Stimulated activated CD4-positive, alpha-beta T cell treated with anti-CD3 and anti-CD28 coated beads, Interleukin-4, amount 100 ng/mL, for 24 hours (primary cell): ENCODE measurements around the gene SERINC2.
A peak's percentile ranks its signal among the peaks of the same experiment; 100 is the strongest.
"Not testable (repeated sequence)": the region's sequence is repeated elsewhere in the genome, so short reads cannot be mapped to it uniquely, and the experiment has no call there.

ENCODE experiments used
- DNase-seq: peaks from one replicate; pipeline ENCODE4 v3.0.0-alpha.2; 2020

Gene SERINC2

DNA sequence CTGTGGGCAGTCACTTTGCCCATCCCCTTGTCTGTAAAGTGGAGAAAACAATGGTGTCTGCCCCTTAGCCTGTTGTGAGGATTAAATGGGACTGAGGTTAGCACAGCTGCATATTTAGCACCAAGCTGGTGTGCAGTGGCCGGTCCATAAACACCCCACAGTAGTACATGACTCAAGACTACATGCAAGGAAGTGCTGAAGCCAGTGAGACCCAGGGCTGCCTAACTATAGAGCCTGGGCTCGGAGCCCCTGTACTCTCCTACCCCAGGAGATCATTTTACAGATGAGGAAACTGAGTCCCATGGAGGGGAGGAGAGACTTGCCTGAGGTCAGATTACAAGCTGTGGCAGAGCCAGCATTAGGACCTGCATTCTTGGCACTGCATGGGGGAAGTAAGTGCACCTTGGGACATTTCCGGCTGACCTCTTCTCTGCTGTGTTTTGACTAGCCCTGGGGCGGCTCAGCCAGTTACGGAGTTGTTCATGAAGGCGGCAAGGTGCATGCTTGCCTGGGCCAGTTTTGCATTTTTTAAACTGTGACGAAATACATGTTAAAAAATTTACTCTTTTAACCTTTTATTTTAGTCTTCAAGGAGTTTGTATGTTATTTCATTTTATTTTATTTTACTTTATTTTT is 3.2 kb downstream of the SERINC2 start:
- no peak for DNase-seq

- DNase-seq: no peak
Measured at GRCh38 chr1:31417148-31417547, 4.1 kb downstream of the SERINC2 start.

GRCh38 chr1:31418626-31419323 is 5.8 kb downstream of the SERINC2 start:
- no peak for DNase-seq

DNA sequence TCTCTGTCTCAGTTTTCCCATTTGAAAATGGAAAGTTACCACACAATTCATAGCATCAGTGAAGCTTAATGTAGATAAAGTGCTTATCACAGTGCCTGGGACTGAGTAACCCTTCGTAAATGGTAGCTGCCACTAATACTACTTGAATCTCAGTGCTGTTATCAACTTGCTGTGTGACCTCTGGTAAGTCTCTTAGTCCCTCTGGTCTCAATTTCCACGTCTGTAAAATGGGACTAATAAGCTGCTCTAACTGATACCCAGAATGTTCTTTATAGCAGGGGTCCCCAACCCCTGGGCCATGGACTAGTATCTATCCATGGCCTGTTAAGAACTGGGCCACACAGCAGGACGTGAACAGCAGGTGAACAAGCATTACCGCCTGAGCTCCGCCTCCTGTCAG is 7.7 kb downstream of the SERINC2 start:
- no peak for DNase-seq

- no peak for DNase-seq
Measured at GRCh38 chr1:31421371-31422040, 8.5 kb downstream of the SERINC2 start.

GRCh38 chr1:31422505-31423319 is 9.7 kb downstream of the SERINC2 start:
- DNase-seq: peak; percentile 70

DNA sequence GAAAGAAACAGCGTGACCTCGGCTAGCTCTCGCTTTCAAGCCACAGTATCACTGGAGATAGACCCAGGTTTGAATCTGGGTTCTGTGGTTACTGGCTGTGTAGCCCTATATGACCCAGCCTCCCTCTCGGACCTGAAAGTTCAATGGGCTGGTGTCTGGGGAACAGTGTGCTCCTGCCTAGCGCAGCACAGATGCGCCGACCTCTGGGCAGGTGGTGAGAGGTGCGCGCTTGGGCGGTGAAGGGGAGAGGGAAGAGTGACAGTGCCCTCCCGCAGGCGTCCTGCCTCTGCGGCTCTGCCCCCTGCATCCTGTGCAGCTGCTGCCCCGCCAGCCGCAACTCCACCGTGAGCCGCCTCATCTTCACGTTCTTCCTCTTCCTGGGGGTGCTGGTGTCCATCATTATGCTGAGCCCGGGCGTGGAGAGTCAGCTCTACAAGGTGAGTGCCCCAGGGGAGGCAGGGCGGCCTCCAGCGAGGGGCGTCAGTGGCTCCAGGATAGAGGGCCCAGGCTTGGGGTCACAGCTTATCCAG is 10.5 kb downstream of the SERINC2 start:
- DNase-seq: no peak

DNA sequence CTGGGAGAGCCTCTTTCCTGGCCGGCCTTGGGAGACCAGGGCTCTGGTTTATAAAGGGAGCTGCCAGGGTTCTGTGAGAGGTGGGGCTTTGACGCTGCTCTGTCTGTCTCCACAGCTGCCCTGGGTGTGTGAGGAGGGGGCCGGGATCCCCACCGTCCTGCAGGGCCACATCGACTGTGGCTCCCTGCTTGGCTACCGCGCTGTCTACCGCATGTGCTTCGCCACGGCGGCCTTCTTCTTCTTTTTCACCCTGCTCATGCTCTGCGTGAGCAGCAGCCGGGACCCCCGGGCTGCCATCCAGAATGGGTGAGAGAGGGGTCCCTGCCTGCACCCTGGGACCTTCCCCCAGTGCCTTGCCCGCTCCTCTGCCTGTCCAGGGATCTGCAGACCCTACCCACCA is 11.6 kb downstream of the SERINC2 start:
- no peak for DNase-seq

DNA sequence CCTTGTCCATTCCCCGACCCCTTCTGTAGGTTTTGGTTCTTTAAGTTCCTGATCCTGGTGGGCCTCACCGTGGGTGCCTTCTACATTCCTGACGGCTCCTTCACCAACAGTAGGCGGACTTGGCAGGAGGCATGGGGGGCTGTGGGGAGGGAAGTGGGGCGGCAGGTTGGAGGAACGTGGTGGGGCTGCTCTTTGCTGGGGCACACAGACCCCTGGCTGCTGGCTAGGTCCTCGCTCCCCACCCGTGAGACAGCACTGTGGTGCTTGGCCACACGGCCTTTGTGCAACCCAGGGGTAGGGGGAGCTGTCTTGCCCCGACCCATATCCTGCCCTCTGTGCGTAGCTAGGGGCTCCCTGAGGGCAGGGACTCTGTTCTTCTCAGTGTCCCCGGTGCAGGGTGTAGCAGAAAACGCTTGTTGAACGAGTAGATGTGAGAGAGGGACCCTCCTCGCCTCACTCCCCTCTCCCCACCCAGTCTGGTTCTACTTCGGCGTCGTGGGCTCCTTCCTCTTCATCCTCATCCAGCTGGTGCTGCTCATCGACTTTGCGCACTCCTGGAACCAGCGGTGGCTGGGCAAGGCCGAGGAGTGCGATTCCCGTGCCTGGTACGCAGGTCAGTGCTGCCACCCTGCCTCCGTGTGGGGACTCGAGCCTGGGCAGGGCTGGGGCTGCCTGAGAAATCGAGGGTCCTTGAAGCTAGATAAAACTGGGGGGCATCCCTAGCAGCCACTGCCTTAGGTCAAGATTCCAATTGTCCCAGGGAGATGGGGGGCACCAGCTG is 12.5 kb downstream of the SERINC2 start:
- no peak for DNase-seq

- no peak for DNase-seq
Measured at GRCh38 chr1:31426249-31426922, 13.4 kb downstream of the SERINC2 start.

GRCh38 chr1:31427322-31427721 is 14.3 kb downstream of the SERINC2 start:
- no peak for DNase-seq

- no peak for DNase-seq
Measured at GRCh38 chr1:31428436-31429221, 15.6 kb downstream of the SERINC2 start.

- no peak for DNase-seq
Measured at GRCh38 chr1:31429583-31429982, 16.6 kb downstream of the SERINC2 start.

- DNase-seq: not testable (repeated sequence)
Measured at GRCh38 chr1:31431351-31432257, 18.6 kb downstream of the SERINC2 start.

DNA sequence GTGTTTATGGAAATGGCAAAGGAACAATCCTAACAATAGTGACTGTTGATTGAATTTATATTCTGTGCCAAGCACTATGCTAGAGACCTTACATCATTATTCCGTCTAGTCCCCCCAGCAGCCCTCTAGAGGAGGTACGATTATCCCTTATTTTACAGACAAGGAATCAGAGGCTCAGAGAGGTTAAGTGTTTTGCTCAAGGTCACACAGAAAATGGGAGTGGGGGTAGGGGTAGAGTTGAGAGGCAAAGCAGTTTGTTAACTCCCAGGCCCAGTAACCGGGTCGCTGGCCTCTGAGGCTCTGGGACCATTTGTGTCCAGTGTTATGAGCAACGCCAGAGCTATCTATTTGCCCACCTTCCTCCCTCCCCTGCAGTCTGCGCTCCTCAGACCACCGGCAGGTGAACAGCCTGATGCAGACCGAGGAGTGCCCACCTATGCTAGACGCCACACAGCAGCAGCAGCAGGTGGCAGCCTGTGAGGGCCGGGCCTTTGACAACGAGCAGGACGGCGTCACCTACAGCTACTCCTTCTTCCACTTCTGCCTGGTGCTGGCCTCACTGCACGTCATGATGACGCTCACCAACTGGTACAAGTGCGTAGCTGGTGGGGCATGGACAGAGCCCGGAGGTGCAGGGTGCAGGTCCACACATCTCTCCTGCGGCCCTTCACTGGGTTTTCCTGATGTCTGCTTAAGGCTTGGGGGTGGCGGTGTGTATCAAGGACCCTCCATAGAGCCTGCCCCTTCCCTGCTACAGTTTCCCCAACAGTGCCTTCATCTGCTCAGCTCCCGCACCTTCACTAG is 19.8 kb downstream of the SERINC2 start:
- no peak for DNase-seq

GRCh38 chr1:31433396-31433930 is 20.4 kb downstream of the SERINC2 start:
- DNase-seq: no peak

DNA sequence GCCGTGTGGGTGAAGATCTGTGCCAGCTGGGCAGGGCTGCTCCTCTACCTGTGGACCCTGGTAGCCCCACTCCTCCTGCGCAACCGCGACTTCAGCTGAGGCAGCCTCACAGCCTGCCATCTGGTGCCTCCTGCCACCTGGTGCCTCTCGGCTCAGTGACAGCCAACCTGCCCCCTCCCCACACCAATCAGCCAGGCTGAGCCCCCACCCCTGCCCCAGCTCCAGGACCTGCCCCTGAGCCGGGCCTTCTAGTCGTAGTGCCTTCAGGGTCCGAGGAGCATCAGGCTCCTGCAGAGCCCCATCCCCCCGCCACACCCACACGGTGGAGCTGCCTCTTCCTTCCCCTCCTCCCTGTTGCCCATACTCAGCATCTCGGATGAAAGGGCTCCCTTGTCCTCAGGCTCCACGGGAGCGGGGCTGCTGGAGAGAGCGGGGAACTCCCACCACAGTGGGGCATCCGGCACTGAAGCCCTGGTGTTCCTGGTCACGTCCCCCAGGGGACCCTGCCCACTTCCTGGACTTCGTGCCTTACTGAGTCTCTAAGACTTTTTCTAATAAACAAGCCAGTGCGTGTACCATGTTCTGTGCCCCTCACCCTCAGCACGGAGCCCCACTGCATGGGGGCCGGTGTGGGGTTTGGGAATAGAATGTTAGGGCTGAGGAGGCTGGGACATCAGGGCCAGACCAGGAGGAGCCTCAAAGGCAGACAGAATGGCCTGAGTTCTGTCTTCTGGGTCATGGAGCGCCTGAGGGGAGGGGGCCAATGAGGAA is 21.3 kb downstream of the SERINC2 start:
- DNase-seq: no peak

- no peak for DNase-seq
Measured at GRCh38 chr1:31434979-31435378, 22.0 kb downstream of the SERINC2 start.
